ENCODE measurements around the gene DLG2.

GRCh38 chr11:84721561-84721961 is 905.6 kb downstream of the DLG2 start:
- TF ChIP-seq POLR2A (IDR thresholded peaks at IDR 0.05; ENCODE audit: low read depth, low read length) (no peak), POLR2AphosphoS5 (IDR thresholded peaks at IDR 0.05; ENCODE audit: low read depth, low read length) (no peak)

Measured in GM12891 (cell line).